Ishikawa (cell line): ENCODE measurements around the gene ELFN1.

Experiments
- CREB1 ChIP-seq: IDR thresholded peaks from 2 replicates; pipeline ENCODE4 v1.6.1; 2012; ENCODE audit warnings: low read depth
- EGR1 ChIP-seq: IDR thresholded peaks from 2 replicates; pipeline ENCODE4 v1.6.1; 2012
- EP300 ChIP-seq: IDR thresholded peaks from 2 replicates; pipeline ENCODE4 v1.6.1; 2012; ENCODE audit warnings: borderline replicate concordance
- FOXM1 ChIP-seq: IDR thresholded peaks from 2 replicates; pipeline ENCODE4 v1.6.1; 2012; ENCODE audit warnings: low read depth, borderline replicate concordance
- MAX ChIP-seq: IDR thresholded peaks from 2 replicates; pipeline ENCODE4 v1.6.1; 2012
- NFIC ChIP-seq: IDR thresholded peaks from 2 replicates; pipeline ENCODE4 v1.6.1; 2012
- RAD21 ChIP-seq: IDR thresholded peaks from 2 replicates; pipeline ENCODE4 v1.6.1; 2012; ENCODE audit warnings: low read depth
- REST ChIP-seq: IDR thresholded peaks from 2 replicates; pipeline ENCODE4 v1.6.1; 2012; ENCODE audit warnings: low read depth, mild to moderate bottlenecking
- TAF1 ChIP-seq: IDR thresholded peaks from 2 replicates; pipeline ENCODE4 v1.6.1; 2012; ENCODE audit warnings: low read depth, mild to moderate bottlenecking
- TCF12 ChIP-seq: IDR thresholded peaks from 2 replicates; pipeline ENCODE4 v1.6.1; 2012; ENCODE audit warnings: low read depth
- TEAD4 ChIP-seq: IDR thresholded peaks from 2 replicates; pipeline ENCODE4 v1.6.1; 2012
- USF1 ChIP-seq: IDR thresholded peaks from 2 replicates; pipeline ENCODE4 v1.6.1; 2012

- TF ChIP-seq EP300: no peak
- TF ChIP-seq TCF12: no peak
- TF ChIP-seq MAX: no peak
- no peak for TF ChIP-seq EGR1
- no peak for TF ChIP-seq USF1
- TF ChIP-seq TAF1: no peak
- no peak for TF ChIP-seq NFIC
- TF ChIP-seq TEAD4: no peak
- TF ChIP-seq CREB1: no peak
- TF ChIP-seq RAD21: no peak
- no peak for TF ChIP-seq FOXM1
- no peak for TF ChIP-seq REST
These were observed 84.3 kb downstream of the ELFN1 start for GRCh38 chr7:1754345-1754908.
